Karpas-422 (cell line): ENCODE measurements around the gene PCP4. TPM values are rescaled to one million over a fixed set of nuclear protein-coding genes. Genes with fewer than 3 reads are reported as not detected.

Source experiments
- DNase-seq: peaks from one replicate; pipeline ENCODE4 v3.0.0-alpha.2; 2015
- H2AFZ ChIP-seq: fragments of 200-600 bp; sonication (generic); 2 replicates; pipeline ENCODE4 v1.6.1; 2014; ENCODE audit warnings: antibody characterized with exemption, low read length, mixed read lengths
- H3K27ac ChIP-seq: fragments of 200-600 bp; sonication (generic); 2 replicates; pipeline ENCODE4 v1.5.1; 2014; ENCODE audit warnings: mild to moderate bottlenecking, low read length, moderate library complexity
- H3K27me3 ChIP-seq: fragments of 200-600 bp; sonication (generic); 2 replicates; pipeline ENCODE4 v1.6.1; 2014; ENCODE audit warnings: low read length, mixed read lengths
- H3K36me3 ChIP-seq: fragments of 200-600 bp; sonication (generic); 2 replicates; pipeline ENCODE4 v1.6.1; 2014; ENCODE audit warnings: low read length, mixed read lengths; ENCODE audit not compliant: insufficient read depth
- H3K4me1 ChIP-seq: fragments of 200-600 bp; sonication (generic); 2 replicates; pipeline ENCODE4 v1.6.1; 2014; ENCODE audit warnings: mild to moderate bottlenecking, low read length, mixed read lengths
- H3K4me2 ChIP-seq: fragments of 200-600 bp; sonication (generic); 2 replicates; pipeline ENCODE4 v1.6.1; 2014; ENCODE audit warnings: low read length, low read depth, mild to moderate bottlenecking; ENCODE audit not compliant: poor library complexity, severe bottlenecking
- H3K4me3 ChIP-seq: fragments of 200-600 bp; sonication (generic); 2 replicates; pipeline ENCODE4 v1.5.1; 2014; ENCODE audit warnings: mild to moderate bottlenecking, antibody characterized with exemption, low read length, mixed read lengths
- H3K79me2 ChIP-seq: fragments of 200-600 bp; sonication (generic); 2 replicates; pipeline ENCODE4 v1.6.1; 2014; ENCODE audit warnings: mild to moderate bottlenecking, low read length, mixed read lengths
- H3K9ac ChIP-seq: fragments of 200-600 bp; sonication (generic); 2 replicates; pipeline ENCODE4 v1.6.0; 2014; ENCODE audit warnings: low read length
- H3K9me2 ChIP-seq: fragments of 200-600 bp; sonication (generic), shearing (Covaris generic); replicated peaks from 2 replicates; pipeline ENCODE4 v1.6.0; 2014; ENCODE audit warnings: mild to moderate bottlenecking, low read length, moderate library complexity; ENCODE audit not compliant: insufficient read depth
- H3K9me3 ChIP-seq: fragments of 300-700, 200-600 bp; sonication (generic); 2 replicates; pipeline ENCODE4 v1.6.1; 2014; ENCODE audit warnings: low read length, mixed read lengths
- H4K20me1 ChIP-seq: fragments of 200-600 bp; sonication (generic); 2 replicates; pipeline ENCODE4 v1.6.1; 2014; ENCODE audit warnings: mild to moderate bottlenecking, antibody characterized with exemption, low read length, low read depth; ENCODE audit not compliant: insufficient read depth
- total RNA-seq: library from RNA; depleted of rRNA; stranded (reverse); fragments of >200 nt; shearing (Covaris generic); gene quantifications from 2 replicates; pipeline ENCODE4 v1.2.3, GENCODE V29; 2014; ENCODE audit warnings: low replicate concordance

Gene PCP4
- total RNA-seq, 1 experiment from 2014 or later: not detected

DNA sequence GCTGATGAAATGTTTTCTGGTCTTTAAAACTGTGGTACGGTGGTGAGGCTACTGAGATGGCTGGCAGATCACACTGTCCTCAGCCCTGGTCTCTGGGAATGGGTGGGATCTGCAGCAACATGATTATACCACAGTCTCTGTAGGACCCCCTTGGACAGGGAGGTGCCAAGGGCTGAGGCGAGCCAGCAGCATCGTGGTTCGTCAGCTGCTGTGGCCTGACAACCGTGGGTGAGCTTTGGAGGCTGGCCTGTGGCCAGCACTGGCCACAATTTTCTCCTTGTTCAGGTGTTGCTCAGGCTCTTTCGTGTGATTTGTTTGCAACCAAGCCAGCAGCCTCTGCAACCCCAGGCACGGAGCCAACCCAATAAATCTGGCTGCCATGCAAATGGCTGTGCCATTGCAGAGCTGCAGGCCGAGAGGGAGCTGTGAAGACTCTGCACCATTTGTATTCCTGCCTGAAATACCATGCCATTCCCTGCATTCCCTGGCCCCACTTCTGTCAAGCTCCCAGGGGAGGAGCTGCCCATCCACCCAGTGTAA lies 70.9 kb downstream of the PCP4 start:
- Histone ChIP-seq H2AFZ (no peak overlapping the region), H3K9me2 (no peaks in the 10 kb centered on the region), H4K20me1 (no peaks in the 10 kb centered on the region), H3K36me3 (no peaks in the 10 kb centered on the region), H3K9me3 (no peaks in the 10 kb centered on the region), H3K4me1 (peaks cover 17% of the 10 kb centered on the region), H3K27ac (no peak overlapping the region), H3K9ac (no peak overlapping the region), H3K4me3 (no peak overlapping the region), H3K27me3 (no peaks in the 10 kb centered on the region), H3K4me2 (no peak overlapping the region), H3K79me2 (no peaks in the 10 kb centered on the region)
- DNase-seq: no peak

DNA sequence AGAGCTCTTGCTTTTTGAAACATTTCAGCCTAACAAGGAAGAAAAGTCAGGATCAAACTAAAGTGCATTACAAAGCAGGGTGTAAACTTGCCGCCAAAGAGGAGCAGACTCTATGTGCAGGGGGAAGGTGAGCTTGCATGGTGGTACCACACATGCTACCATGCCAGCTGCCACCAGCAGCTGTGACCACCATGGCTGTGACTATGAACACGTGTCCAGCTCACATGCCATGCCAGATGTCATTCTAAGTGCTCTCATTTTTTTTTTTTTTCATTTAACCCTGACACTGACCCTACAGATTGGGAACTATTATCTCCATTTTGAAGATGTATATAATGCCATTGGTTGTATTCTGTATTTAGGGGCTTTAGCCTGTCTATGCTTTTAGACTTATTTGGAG lies 79.0 kb downstream of the PCP4 start:
- no peak for DNase-seq
- Histone ChIP-seq H3K9ac (no peak overlapping the region), H3K27ac (no peak overlapping the region), H3K36me3 (no peaks in the 10 kb centered on the region), H4K20me1 (no peaks in the 10 kb centered on the region), H3K4me2 (no peak overlapping the region), H2AFZ (no peak overlapping the region), H3K4me3 (no peak overlapping the region), H3K27me3 (peaks cover 2% of the 10 kb centered on the region; the same call in 1 of the 2 replicates), H3K4me1 (no peaks in the 10 kb centered on the region), H3K9me3 (no peaks in the 10 kb centered on the region), H3K9me2 (no peaks in the 10 kb centered on the region), H3K79me2 (no peaks in the 10 kb centered on the region)

DNA sequence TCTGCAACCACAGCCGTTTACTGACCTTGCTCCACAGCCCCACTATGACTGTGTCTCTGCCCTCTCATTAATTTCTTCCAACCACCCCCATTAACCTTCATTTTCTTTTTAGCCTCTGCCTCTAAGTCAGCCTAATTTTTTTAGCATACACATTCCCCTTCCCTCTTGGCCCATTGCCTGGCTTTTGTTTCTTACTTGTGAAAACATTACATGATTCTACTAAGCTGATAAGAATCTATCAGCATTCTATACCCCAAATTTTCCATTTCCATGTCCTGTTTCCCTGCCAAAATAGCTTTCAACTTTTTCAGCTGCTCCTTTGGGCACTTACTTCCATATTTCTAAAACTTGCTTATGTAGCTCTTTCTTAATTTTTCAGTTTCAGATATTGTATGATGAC lies 79.8 kb downstream of the PCP4 start:
- Histone ChIP-seq H3K36me3 (no peaks in the 10 kb centered on the region), H3K27ac (no peak overlapping the region), H3K9ac (no peak overlapping the region), H3K4me2 (no peak overlapping the region), H4K20me1 (no peaks in the 10 kb centered on the region), H3K9me2 (no peaks in the 10 kb centered on the region), H3K79me2 (no peaks in the 10 kb centered on the region), H2AFZ (no peak overlapping the region), H3K4me3 (no peak overlapping the region), H3K27me3 (peaks cover 2% of the 10 kb centered on the region; the same call in 1 of the 2 replicates), H3K4me1 (no peaks in the 10 kb centered on the region), H3K9me3 (no peaks in the 10 kb centered on the region)
- DNase-seq: no peak

DNA sequence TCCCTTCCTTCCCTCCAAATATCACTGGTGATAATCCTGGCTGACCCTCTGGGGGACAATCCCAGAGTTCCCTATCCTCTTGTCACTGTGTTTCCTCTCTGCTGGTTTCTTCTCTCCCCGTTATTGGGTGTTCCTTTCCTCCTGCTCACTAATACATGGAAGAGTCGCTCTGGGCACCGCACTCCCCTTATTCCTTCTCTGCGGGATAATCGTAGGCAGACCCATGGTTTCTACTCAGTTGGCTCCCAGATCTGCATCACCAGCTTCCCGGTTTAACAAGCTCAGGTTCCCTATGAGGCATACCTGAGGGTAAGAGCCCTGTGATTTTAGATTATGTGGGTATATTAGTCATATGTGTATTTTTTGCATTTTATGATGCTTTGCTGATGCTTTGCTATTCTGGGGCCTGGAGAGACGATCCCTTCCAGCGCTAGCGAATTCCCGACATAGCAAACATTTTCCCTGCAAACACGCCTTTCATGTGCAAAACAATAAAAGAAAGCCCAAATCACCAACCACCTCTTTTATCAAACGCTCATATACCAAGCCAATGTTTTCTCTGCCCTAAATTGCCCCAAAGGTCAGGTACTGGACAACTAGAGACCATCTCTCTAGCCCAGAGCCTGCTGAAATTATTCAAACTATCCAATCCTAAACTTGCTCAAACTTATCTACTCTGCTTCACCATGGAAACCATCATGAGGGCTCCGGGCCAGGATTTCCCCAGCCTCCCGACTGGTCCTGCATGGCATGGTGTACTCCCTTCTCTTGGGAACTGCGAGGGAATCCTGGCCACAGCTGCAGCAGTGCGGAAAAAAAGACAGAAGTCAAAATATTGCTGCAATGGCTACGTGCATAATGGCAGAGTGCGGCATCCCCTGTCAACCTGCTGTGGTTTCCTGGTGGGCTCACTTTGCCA lies 84.2 kb downstream of the PCP4 start:
- Histone ChIP-seq H3K4me2 (no peak overlapping the region), H3K9ac (no peak overlapping the region)

DNA sequence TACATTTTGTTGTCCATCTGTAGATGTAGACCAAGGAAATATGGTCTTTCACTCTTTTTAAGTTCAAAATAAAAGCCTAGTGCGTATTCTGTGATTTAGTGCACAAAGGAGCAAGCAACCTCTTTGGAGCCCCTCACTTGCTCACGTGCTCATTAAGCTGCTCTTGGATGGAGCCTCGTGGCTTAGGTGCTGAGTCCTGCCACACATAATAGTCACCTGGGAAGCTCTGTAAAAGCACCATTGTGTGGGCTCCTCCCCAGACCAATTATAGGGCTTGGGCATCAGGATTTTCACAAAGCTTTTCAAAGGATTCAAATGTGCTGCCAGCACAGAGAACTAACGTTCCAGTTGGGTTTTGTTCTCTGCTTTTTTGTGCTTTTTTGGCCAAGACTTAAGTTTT lies 85.0 kb downstream of the PCP4 start:
- H3K9me2 ChIP-seq: no peaks in the 10 kb centered on the region
- no peak overlapping the region for H2AFZ ChIP-seq
- H4K20me1 ChIP-seq: no peaks in the 10 kb centered on the region
- H3K4me3 ChIP-seq: no peak overlapping the region
- H3K79me2 ChIP-seq: no peaks in the 10 kb centered on the region
- peaks cover 2% of the 10 kb centered on the region; the same call in 1 of the 2 replicates for H3K27me3 ChIP-seq
- H3K4me1 ChIP-seq: no peaks in the 10 kb centered on the region
- DNase-seq: no peak
- H3K9me3 ChIP-seq: no peaks in the 10 kb centered on the region
- H3K4me2 ChIP-seq: no peak overlapping the region
- H3K9ac ChIP-seq: no peak overlapping the region
- no peaks in the 10 kb centered on the region for H3K36me3 ChIP-seq
- H3K27ac ChIP-seq: no peak overlapping the region

More for the DNA sequence above, 84.2 kb downstream of the PCP4 start:
- no peak overlapping the region for H3K27ac ChIP-seq
- no peak overlapping the region for H2AFZ ChIP-seq
- peaks cover 2% of the 10 kb centered on the region; the same call in 1 of the 2 replicates for H3K27me3 ChIP-seq
- H4K20me1 ChIP-seq: no peaks in the 10 kb centered on the region
- no peaks in the 10 kb centered on the region for H3K36me3 ChIP-seq
- H3K9me2 ChIP-seq: no peaks in the 10 kb centered on the region
- no peak overlapping the region for H3K4me3 ChIP-seq
- no peaks in the 10 kb centered on the region for H3K4me1 ChIP-seq
- H3K9me3 ChIP-seq: no peaks in the 10 kb centered on the region
- no peaks in the 10 kb centered on the region for H3K79me2 ChIP-seq
- DNase-seq: no peak

DNA sequence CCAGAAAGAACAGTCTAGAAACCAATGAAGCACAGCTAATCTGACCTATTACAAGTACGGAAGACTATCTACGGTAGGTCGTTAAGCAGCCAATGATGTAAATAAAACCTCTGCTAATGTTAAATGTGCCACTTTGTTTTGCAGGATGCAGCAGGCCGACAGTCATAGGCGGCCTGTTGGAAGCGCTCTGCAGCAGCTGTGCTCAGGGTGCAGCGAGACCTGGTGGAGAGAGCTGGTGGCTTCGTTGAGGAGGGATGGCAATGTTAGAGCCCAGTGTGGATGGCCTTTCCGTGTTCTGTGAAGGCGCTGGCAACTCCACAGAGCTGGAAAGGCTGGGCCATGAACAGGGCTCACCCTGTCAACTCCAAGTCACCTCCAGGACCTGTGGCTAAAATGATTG lies 87.3 kb downstream of the PCP4 start:
- H2AFZ ChIP-seq: no peak overlapping the region
- no peaks in the 10 kb centered on the region for H3K9me3 ChIP-seq
- H3K79me2 ChIP-seq: no peaks in the 10 kb centered on the region
- no peaks in the 10 kb centered on the region for H3K36me3 ChIP-seq
- no peak overlapping the region for H3K27ac ChIP-seq
- no peaks in the 10 kb centered on the region for H4K20me1 ChIP-seq
- H3K9ac ChIP-seq: no peak overlapping the region
- no peaks in the 10 kb centered on the region for H3K9me2 ChIP-seq
- H3K27me3 ChIP-seq: no peaks in the 10 kb centered on the region
- no peak for DNase-seq
- H3K4me2 ChIP-seq: no peak overlapping the region
- no peaks in the 10 kb centered on the region for H3K4me1 ChIP-seq
- H3K4me3 ChIP-seq: no peak overlapping the region

DNA sequence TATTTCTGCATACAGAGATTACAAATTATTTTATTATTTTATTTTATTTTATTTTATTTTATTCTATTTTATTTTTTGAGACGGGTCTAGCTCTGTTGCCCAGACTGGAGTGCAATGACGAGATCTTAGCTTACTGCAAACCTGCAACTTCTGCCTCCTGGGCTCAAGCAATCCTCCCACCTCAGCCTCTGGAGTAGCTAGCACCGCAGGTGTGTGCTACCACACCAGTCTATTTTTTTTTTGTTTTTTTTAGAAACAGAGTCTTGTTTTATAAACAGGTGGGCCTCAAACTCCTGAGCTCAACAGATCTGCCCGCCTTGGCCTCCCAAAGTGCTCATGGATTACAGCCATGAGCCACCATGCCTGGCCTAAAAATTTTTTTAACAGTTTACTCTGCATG lies 88.1 kb downstream of the PCP4 start:
- no peaks in the 10 kb centered on the region for H3K9me2 ChIP-seq
- H3K27me3 ChIP-seq: no peaks in the 10 kb centered on the region; the same call in 1 of the 2 replicates
- no peak overlapping the region for H3K27ac ChIP-seq
- H3K79me2 ChIP-seq: no peaks in the 10 kb centered on the region
- no peaks in the 10 kb centered on the region for H3K9me3 ChIP-seq
- H3K4me3 ChIP-seq: no peak overlapping the region
- no peak for DNase-seq
- H4K20me1 ChIP-seq: no peaks in the 10 kb centered on the region
- H3K9ac ChIP-seq: no peak overlapping the region
- no peak overlapping the region for H2AFZ ChIP-seq
- no peak overlapping the region for H3K4me2 ChIP-seq
- no peaks in the 10 kb centered on the region for H3K4me1 ChIP-seq
- H3K36me3 ChIP-seq: no peaks in the 10 kb centered on the region

DNA sequence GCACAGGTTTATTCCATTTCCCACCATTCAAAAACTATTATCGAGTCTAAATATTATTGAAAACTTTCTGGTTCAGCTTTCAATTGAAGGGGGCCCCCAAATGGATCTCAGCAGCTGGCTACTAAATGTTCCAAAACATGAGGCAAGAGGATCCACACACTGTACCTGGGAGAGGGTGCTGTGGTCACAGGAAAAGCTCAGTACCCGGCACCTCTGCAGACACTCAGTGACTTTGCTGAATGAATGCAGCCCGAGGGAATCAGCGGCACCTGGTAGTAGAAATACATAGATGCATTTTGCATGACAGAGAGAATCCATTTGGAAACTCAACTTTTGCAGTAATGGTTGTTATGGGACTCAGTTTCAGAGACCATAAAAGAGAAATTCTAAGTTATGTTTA lies 89.3 kb downstream of the PCP4 start:
- Histone ChIP-seq H3K9me3 (no peaks in the 10 kb centered on the region), H3K36me3 (no peaks in the 10 kb centered on the region), H3K9me2 (no peaks in the 10 kb centered on the region), H3K27ac (no peak overlapping the region), H3K79me2 (no peaks in the 10 kb centered on the region), H4K20me1 (no peaks in the 10 kb centered on the region), H2AFZ (no peak overlapping the region), H3K4me3 (no peak overlapping the region), H3K27me3 (no peaks in the 10 kb centered on the region; the same call in 1 of the 2 replicates), H3K9ac (no peak overlapping the region), H3K4me2 (no peak overlapping the region), H3K4me1 (no peaks in the 10 kb centered on the region)
- no peak for DNase-seq
